IPS DF 6.9 (cell line): Measurements from ENCODE around the gene TH.

Source experiments
- DNase-seq: peaks from one replicate; pipeline ENCODE4 v3.0.0-alpha.2; 2013; ENCODE audit warnings: low read depth, low spot score
- H3K27ac ChIP-seq: one replicate; pipeline ENCODE4 v1.5.1; 2013; ENCODE audit warnings: low read length, control low read depth
- H3K27me3 ChIP-seq: 2 replicates; pipeline ENCODE4 v1.6.1; 2013; ENCODE audit warnings: mild to moderate bottlenecking, low read length; ENCODE audit not compliant: control insufficient read depth, insufficient read depth
- H3K36me3 ChIP-seq: 2 replicates; pipeline ENCODE4 v1.6.1; 2013; ENCODE audit warnings: low read length; ENCODE audit not compliant: control insufficient read depth, insufficient read depth
- H3K4me1 ChIP-seq: 2 replicates; pipeline ENCODE4 v1.6.1; 2013; ENCODE audit warnings: low read length; ENCODE audit not compliant: control insufficient read depth, insufficient read depth
- H3K4me3 ChIP-seq: 2 replicates; pipeline ENCODE4 v1.5.1; 2013; ENCODE audit warnings: mild to moderate bottlenecking, low read length
- H3K9me3 ChIP-seq: 2 replicates; pipeline ENCODE4 v1.6.1; 2013; ENCODE audit warnings: low read length, inconsistent platforms; ENCODE audit not compliant: control insufficient read depth, insufficient read depth
- WGBS: extraction: QIAGEN DNeasy Blood & Tissue Kit; methylation state at CpG from one replicate; pipeline ENCODE4 v1.1.7; 2013; ENCODE audit warnings: mixed read lengths, missing lambda C conversion rate; ENCODE audit not compliant: insufficient read length, insufficient coverage; 5-methylcytosine and 5-hydroxymethylcytosine counted together

Gene TH

GRCh38 chr11:2214527-2215229 is 43.1 kb upstream of the TH start:
- Histone ChIP-seq H3K36me3 (no peaks in the 10 kb centered on the region), H3K4me1 (peaks cover 4% of the 10 kb centered on the region), H3K27ac (no peak overlapping the region), H3K27me3 (no peaks in the 10 kb centered on the region), H3K9me3 (no peaks in the 10 kb centered on the region), H3K4me3 (no peak overlapping the region)
- WGBS = no CpG with 5 or more reads among the region's 28 CpGs
- no peak for DNase-seq

- no peak for DNase-seq
- H3K4me1 ChIP-seq = peaks cover 4% of the 10 kb centered on the region
- no CpG with 5 or more reads among the region's 11 CpGs for WGBS
- no peak overlapping the region for H3K27ac ChIP-seq
- H3K4me3 ChIP-seq = no peak overlapping the region
- no peaks in the 10 kb centered on the region for H3K36me3 ChIP-seq
- no peaks in the 10 kb centered on the region for H3K9me3 ChIP-seq
- H3K27me3 ChIP-seq = no peaks in the 10 kb centered on the region
Measured at GRCh38 chr11:2213890-2214526, 42.4 kb upstream of the TH start.

- H3K36me3 ChIP-seq = no peaks in the 10 kb centered on the region
- no peak overlapping the region for H3K27ac ChIP-seq
- H3K4me1 ChIP-seq = peaks cover 4% of the 10 kb centered on the region
- H3K9me3 ChIP-seq = no peaks in the 10 kb centered on the region
- H3K27me3 ChIP-seq = no peaks in the 10 kb centered on the region
- no peak overlapping the region for H3K4me3 ChIP-seq
- no CpG with 5 or more reads among the region's 16 CpGs for whole genome bisulfite sequencing
- no peak for DNase-seq
Measured at GRCh38 chr11:2213384-2213842, 41.8 kb upstream of the TH start.

GRCh38 chr11:2212411-2213251 is 41.0 kb upstream of the TH start:
- no peak overlapping the region for H3K27ac ChIP-seq
- H3K4me1 ChIP-seq = peaks cover 4% of the 10 kb centered on the region
- no peak overlapping the region for H3K4me3 ChIP-seq
- DNase-seq = no peak
- H3K36me3 ChIP-seq = no peaks in the 10 kb centered on the region
- no peaks in the 10 kb centered on the region for H3K27me3 ChIP-seq
- WGBS = no CpG with 5 or more reads among the region's 23 CpGs
- no peaks in the 10 kb centered on the region for H3K9me3 ChIP-seq

GRCh38 chr11:2211113-2211971 is 39.7 kb upstream of the TH start:
- Histone ChIP-seq H3K27ac (no peak overlapping the region), H3K36me3 (no peaks in the 10 kb centered on the region), H3K4me3 (no peak overlapping the region), H3K4me1 (peaks cover 4% of the 10 kb centered on the region), H3K27me3 (no peaks in the 10 kb centered on the region), H3K9me3 (no peaks in the 10 kb centered on the region)
- WGBS = no CpG with 5 or more reads among the region's 30 CpGs
- DNase-seq = no peak

- no peaks in the 10 kb centered on the region for H3K9me3 ChIP-seq
- H3K4me1 ChIP-seq = peaks cover 4% of the 10 kb centered on the region
- H3K27me3 ChIP-seq = no peaks in the 10 kb centered on the region
- DNase-seq = no peak
- no peaks in the 10 kb centered on the region for H3K36me3 ChIP-seq
- no peak overlapping the region; the same call in 1 of the 2 replicates for H3K4me3 ChIP-seq
- no peak overlapping the region for H3K27ac ChIP-seq
- no CpG with 5 or more reads among the region's 16 CpGs for WGBS
Measured at GRCh38 chr11:2210366-2211112, 38.9 kb upstream of the TH start.

GRCh38 chr11:2209900-2210321 is 38.3 kb upstream of the TH start:
- WGBS = no CpG with 5 or more reads among the region's 12 CpGs
- DNase-seq = no peak
- H3K4me1 ChIP-seq = peaks cover 4% of the 10 kb centered on the region
- H3K27ac ChIP-seq = no peak overlapping the region
- H3K36me3 ChIP-seq = no peaks in the 10 kb centered on the region
- no peaks in the 10 kb centered on the region for H3K9me3 ChIP-seq
- H3K4me3 ChIP-seq = no peak overlapping the region
- no peaks in the 10 kb centered on the region for H3K27me3 ChIP-seq

GRCh38 chr11:2209370-2209801 is 37.8 kb upstream of the TH start:
- H3K27me3 ChIP-seq = no peaks in the 10 kb centered on the region
- no peaks in the 10 kb centered on the region for H3K9me3 ChIP-seq
- H3K36me3 ChIP-seq = no peaks in the 10 kb centered on the region
- no peak overlapping the region for H3K27ac ChIP-seq
- no peak for DNase-seq
- H3K4me3 ChIP-seq = no peak overlapping the region
- peaks cover 4% of the 10 kb centered on the region for H3K4me1 ChIP-seq
- no CpG with 5 or more reads among the region's 11 CpGs for WGBS

- Histone ChIP-seq H3K9me3 (no peaks in the 10 kb centered on the region), H3K4me1 (peaks cover 4% of the 10 kb centered on the region), H3K36me3 (no peaks in the 10 kb centered on the region), H3K4me3 (no peak overlapping the region), H3K27ac (no peak overlapping the region), H3K27me3 (no peaks in the 10 kb centered on the region)
- no peak for DNase-seq
- no CpG with 5 or more reads among the region's 24 CpGs for WGBS
Measured at GRCh38 chr11:2208691-2209369, 37.2 kb upstream of the TH start.
